SK-N-SH (cell line): ENCODE results near the gene NR6A1. TPM values are rescaled to one million over a fixed set of nuclear protein-coding genes. Genes with fewer than 3 reads are reported as not detected.

ENCODE experiments used
- CTCF ChIA-PET: fragments of 300-600, 350-600 bp; formaldehyde crosslinking; extraction: SDS; loops from one replicate; lab custom pipeline; 2021; lab: Yijun Ruan, JAX
- POLR2A ChIA-PET: fragments of 350-600 bp; sonication (Branson Sonifier 250); formaldehyde crosslinking; extraction: SDS; loops from one replicate; lab custom pipeline; 2020; ENCODE audit warnings: antibody characterized with exemption, inconsistent platforms; lab: Yijun Ruan, JAX
- DNase-seq: peaks from one replicate; pipeline ENCODE4 v3.0.0; 2012
- H2AFZ ChIP-seq: fragments of 200-600 bp; sonication (generic); 2 replicates; pipeline ENCODE4 v1.8.1; 2016; ENCODE audit warnings: antibody characterized with exemption, mild to moderate bottlenecking, low read depth
- H3F3A ChIP-seq: fragments of 200-600 bp; sonication (generic); replicated peaks from 2 replicates; pipeline ENCODE3; 2016; ENCODE audit warnings: antibody characterized with exemption, mild to moderate bottlenecking; ENCODE audit not compliant: insufficient read depth
- H3K27ac ChIP-seq, 2 experiments: fragments of 200-500 bp in 1 of 2; fragments of 200-600 bp in 1 of 2; sonication (Bioruptor generic) in 1 of 2; sonication (generic), shearing (Covaris generic) in 1 of 2; 2 replicates each; pipeline versions ENCODE4 v1.5.1 to v1.6.1; 2014 to 2016; ENCODE audit warnings: low read depth in 2 of 2, inconsistent platforms in 1 of 2, low read length in 1 of 2, mild to moderate bottlenecking in 1 of 2, mixed read lengths in 1 of 2
- H3K27me3 ChIP-seq: fragments of 200-600 bp; sonication (generic), shearing (Covaris generic); 2 replicates; pipeline ENCODE4 v1.6.1; 2016; ENCODE audit warnings: mixed run types; ENCODE audit not compliant: insufficient read depth
- H3K36me3 ChIP-seq, 2 experiments: fragments of 200-500 bp in 1 of 2; fragments of 200-600 bp in 1 of 2; sonication (Bioruptor generic) in 1 of 2; sonication (generic) in 1 of 2; replicated peaks in 1 of 2; 2 replicates each; pipeline versions ENCODE3 to v1.5.1; 2014 to 2016; ENCODE audit warnings: low read length in 1 of 2, mild to moderate bottlenecking in 1 of 2; ENCODE audit not compliant: insufficient read depth in 2 of 2, control insufficient read depth in 1 of 2
- H3K4me1 ChIP-seq, 2 experiments: fragments of 200-500 bp in 1 of 2; fragments of 200-600 bp in 1 of 2; sonication (Bioruptor generic) in 1 of 2; sonication (generic), shearing (Covaris generic) in 1 of 2; 2 replicates each; pipeline versions ENCODE4 v1.5.1 to v1.6.1; 2014 to 2016; ENCODE audit warnings: low read depth in 1 of 2, low read length in 1 of 2, mixed run types in 1 of 2; ENCODE audit not compliant: insufficient read depth in 2 of 2, control insufficient read depth in 1 of 2
- H3K4me2 ChIP-seq: fragments of 200-600 bp; sonication (generic), shearing (Covaris generic); 2 replicates; pipeline ENCODE4 v1.6.1; 2017; ENCODE audit warnings: mixed run types
- H3K4me3 ChIP-seq, 2 experiments: fragments of 200-500 bp in 1 of 2; fragments of 200-600 bp in 1 of 2; sonication (Bioruptor generic) in 1 of 2; sonication (generic), shearing (Covaris generic) in 1 of 2; 2 replicates each; pipeline versions ENCODE4 v1.5.1 to v1.8.1; 2014 to 2016; ENCODE audit warnings: low read depth in 2 of 2, inconsistent platforms in 1 of 2, low read length in 1 of 2, mild to moderate bottlenecking in 1 of 2, mixed read lengths in 1 of 2, moderate library complexity in 1 of 2
- H3K79me2 ChIP-seq: fragments of 200-600 bp; sonication (generic); 2 replicates; pipeline ENCODE4 v1.8.1; 2017; ENCODE audit warnings: mild to moderate bottlenecking; ENCODE audit not compliant: insufficient read depth
- H3K9ac ChIP-seq: fragments of 200-600 bp; sonication (generic); 2 replicates; pipeline ENCODE4 v1.6.1; 2017; ENCODE audit warnings: mixed run types
- H3K9me2 ChIP-seq: fragments of 200-600 bp; sonication (generic); 2 replicates; pipeline ENCODE4 v1.6.1; 2017; ENCODE audit warnings: mixed run types
- H3K9me3 ChIP-seq: fragments of 200-600 bp; sonication (generic); 2 replicates; pipeline ENCODE4 v1.6.1; 2017; ENCODE audit warnings: mixed run types, mild to moderate bottlenecking, moderate library complexity
- H4K20me1 ChIP-seq: fragments of 200-600 bp; sonication (generic); 2 replicates; pipeline ENCODE4 v1.6.1; 2017; ENCODE audit warnings: mild to moderate bottlenecking, mixed run types; ENCODE audit not compliant: insufficient read depth
- EZH2phosphoT487 ChIP-seq: fragments of 200-600 bp; sonication (generic); IDR thresholded peaks from 2 replicates; pipeline ENCODE4 v1.6.1; 2017; ENCODE audit warnings: low read depth, mixed run types, mild to moderate bottlenecking, antibody characterized with exemption, moderate library complexity, borderline replicate concordance
- GABPA ChIP-seq: IDR thresholded peaks from 2 replicates; pipeline ENCODE4 v1.4.0; 2012; ENCODE audit warnings: low read depth, mild to moderate bottlenecking
- JUND ChIP-seq: IDR thresholded peaks from 2 replicates; pipeline ENCODE4 v1.4.0; 2012
- NFIC ChIP-seq: IDR thresholded peaks from 2 replicates; pipeline ENCODE4 v1.4.0; 2012; ENCODE audit warnings: borderline replicate concordance
- PBX3 ChIP-seq: IDR thresholded peaks from 2 replicates; pipeline ENCODE4; 2012
- RCOR1 ChIP-seq: fragments of 150-350 bp; IDR thresholded peaks from 2 replicates; pipeline ENCODE4 v1.6.1; 2017; ENCODE audit warnings: antibody characterized with exemption, low read length
- REST ChIP-seq: IDR thresholded peaks from 2 replicates; pipeline ENCODE4 v1.6.1; 2012; ENCODE audit warnings: mild to moderate bottlenecking, low read depth, low read length, moderate library complexity
- SIN3A ChIP-seq: IDR thresholded peaks from 2 replicates; pipeline ENCODE4 v1.6.1; 2012; ENCODE audit warnings: low read depth, mild to moderate bottlenecking, low read length, moderate library complexity, borderline replicate concordance
- ZBTB33 ChIP-seq: IDR thresholded peaks from 2 replicates; pipeline ENCODE4 v1.4.0; 2012; ENCODE audit warnings: low read depth, borderline replicate concordance
- WGBS: methylation state at CpG from one replicate; pipeline ENCODE4 v1.1.6; 2017; ENCODE audit warnings: low lambda C conversion rate; 5-methylcytosine and 5-hydroxymethylcytosine counted together
- polyA plus RNA-seq, 3 experiments: library from polyadenylated mRNA; depleted of rRNA; stranded (reverse); fragments of >200 nt; gene quantifications; 2 replicates each; pipeline ENCODE4 v1.2.3, GENCODE V29; 2012

Gene NR6A1
- polyA plus RNA-seq, 1 of the 3 experiments (the other 2 are of a cell fraction): 1.2 TPM

- TF ChIP-seq NFIC (no peak), GABPA (no peak)
Observed at GRCh38 chr9:124485936-124486335, 285.2 kb downstream of the NR6A1 start (continued).

GRCh38 chr9:124485201-124485600 is 285.9 kb downstream of the NR6A1 start:
- 42% methylated on average over 6 of the region's 13 CpGs for WGBS
- TF ChIP-seq REST (no peak), SIN3A (no peak), ZBTB33 (no peak), JUND (no peak), PBX3 (no peak), RCOR1 (no peak), EZH2phosphoT487 (no peak)
- H3K27me3 ChIP-seq: no peaks in the 10 kb centered on the region; the same call in 1 of the 2 replicates

More at GRCh38 chr9:124485201-124485600, 285.9 kb downstream of the NR6A1 start:
- no peak overlapping the region for H3K4me3 ChIP-seq
- no peak for DNase-seq
- no peaks in the 10 kb centered on the region for H3K9me2 ChIP-seq
- H3K36me3 ChIP-seq: no peaks in the 10 kb centered on the region
- H4K20me1 ChIP-seq: no peaks in the 10 kb centered on the region
- H3K79me2 ChIP-seq: no peaks in the 10 kb centered on the region
- H2AFZ ChIP-seq: no peak overlapping the region
- ChIA-PET POLR2A (no interaction called here), CTCF (interaction anchor here (1.2 to 1.5 kb wide), 3 partner anchors 10 to 52 kb away, joined by 3 to 4 read pairs (median 3); no protein-coding TSS in a partner anchor)
- no peaks in the 10 kb centered on the region; a peak in 1 of 4 replicates for H3K4me1 ChIP-seq
- no peak overlapping the region for H3K4me2 ChIP-seq
- no peaks in the 10 kb centered on the region for H3K9me3 ChIP-seq
- H3K9ac ChIP-seq: no peak overlapping the region
- no peak overlapping the region for H3K27ac ChIP-seq
- H3F3A ChIP-seq: no peaks in the 10 kb centered on the region
